Measurements from ENCODE around the gene FAM171A2. TPM values are rescaled to one million over a fixed set of nuclear protein-coding genes. Genes with fewer than 3 reads are reported as not detected.

The FAM171A2 gene
- polyA plus RNA-seq, 3 donors: not detected

- no peak overlapping the region for H3K9ac ChIP-seq (ENCODE audit: insufficient read depth, low read length, poor library complexity, severe bottlenecking)
- peak overlapping the region in 1 of 2 donors; percentile 30 for H3K4me3 Mint-ChIP-seq
- no peak for TF ChIP-seq CTCF (IDR thresholded peaks at IDR 0.05)
- no peak overlapping the region for H3K4me3 ChIP-seq (replicated peaks in 1 of 3; ENCODE audit: low read depth in 2 of 3, low read length in 3 of 3)
- H3K79me2 ChIP-seq (ENCODE audit: insufficient read depth, low read length): no peaks in the 10 kb centered on the region
- no peaks in the 10 kb centered on the region for H3K9me3 ChIP-seq (replicated peaks in 1 of 2; ENCODE audit: control insufficient read depth in 1 of 2, insufficient read depth in 1 of 2, low read length in 2 of 2)
- no peak overlapping the region for H3K27ac ChIP-seq (ENCODE audit: low read depth in 1 of 2, low read length in 2 of 2)
- peaks cover 34 to 49% (median 38%) of the 10 kb centered on the region in 3 donors for H3K27me3 Mint-ChIP-seq (ENCODE audit: low read depth in 3 of 3)
- peaks cover 19% of the 10 kb centered on the region for H3K4me1 Mint-ChIP-seq
- peaks cover 0 to 4% of the 10 kb centered on the region in 2 donors for H3K36me3 Mint-ChIP-seq
- peaks cover 0 to 2% (median 0%) of the 10 kb centered on the region in 7 donors for H3K9me3 Mint-ChIP-seq
- intact Hi-C loops (cut with micrococcal nuclease): no loop called here
- no peak overlapping the region for H2AFZ ChIP-seq (ENCODE audit: insufficient read depth, low read depth, low read length, poor library complexity, severe bottlenecking)
- WGBS (ENCODE audit: insufficient coverage): 97% methylated on average over 9 of the region's 16 CpGs
- H3K36me3 ChIP-seq (replicated peaks in 1 of 2; ENCODE audit: control insufficient read depth in 1 of 2, insufficient read depth in 2 of 2, low read length in 2 of 2): no peaks in the 10 kb centered on the region
- no peaks in the 10 kb centered on the region for H4K20me1 ChIP-seq (ENCODE audit: insufficient read depth, low read length)
- H3K4me1 ChIP-seq (ENCODE audit: control insufficient read depth in 1 of 2, insufficient read depth in 2 of 2, low read length in 2 of 2): peaks cover 14 to 16% of the 10 kb centered on the region in 2 donors
- H3K27ac Mint-ChIP-seq: no peak overlapping the region
- peaks cover 3 to 35% of the 10 kb centered on the region in 2 donors for H3K27me3 ChIP-seq (ENCODE audit: control insufficient read depth in 2 of 2, insufficient read depth in 2 of 2, low read length in 2 of 2)
- DNase-seq: no peak
- H3K4me2 ChIP-seq (replicated peaks; ENCODE audit: extremely low read depth, low read length, poor library complexity, severe bottlenecking): no peak overlapping the region
Observed at GRCh38 chr17:44383861-44384260, 20.2 kb upstream of the FAM171A2 start.

- Mint-ChIP-seq H3K27me3 (ENCODE audit: low read depth in 3 of 3) (peaks cover 35 to 51% (median 38%) of the 10 kb centered on the region in 3 donors), H3K36me3 (peaks cover 0 to 4% of the 10 kb centered on the region in 2 donors), H3K9me3 (peaks cover 0 to 2% (median 0%) of the 10 kb centered on the region in 7 donors), H3K27ac (no peak overlapping the region), H3K4me1 (peaks cover 19% of the 10 kb centered on the region), H3K4me3 (no peak overlapping the region)
- no peak for DNase-seq
- no peak overlapping the region for H3K27ac ChIP-seq (ENCODE audit: low read depth in 1 of 2, low read length in 2 of 2)
- H3K36me3 ChIP-seq (replicated peaks in 1 of 2; ENCODE audit: control insufficient read depth in 1 of 2, insufficient read depth in 2 of 2, low read length in 2 of 2): no peaks in the 10 kb centered on the region
- H3K79me2 ChIP-seq (ENCODE audit: insufficient read depth, low read length): no peaks in the 10 kb centered on the region
- H3K4me3 ChIP-seq (replicated peaks in 1 of 3; ENCODE audit: low read depth in 2 of 3, low read length in 3 of 3): no peak overlapping the region
- no peaks in the 10 kb centered on the region for H4K20me1 ChIP-seq (ENCODE audit: insufficient read depth, low read length)
- peaks cover 14 to 16% of the 10 kb centered on the region in 2 donors for H3K4me1 ChIP-seq (ENCODE audit: control insufficient read depth in 1 of 2, insufficient read depth in 2 of 2, low read length in 2 of 2)
- peaks cover 3 to 35% of the 10 kb centered on the region in 2 donors for H3K27me3 ChIP-seq (ENCODE audit: control insufficient read depth in 2 of 2, insufficient read depth in 2 of 2, low read length in 2 of 2)
- H2AFZ ChIP-seq (ENCODE audit: insufficient read depth, low read depth, low read length, poor library complexity, severe bottlenecking): no peak overlapping the region
- 98% methylated on average over 15 of the region's 15 CpGs for WGBS (ENCODE audit: insufficient coverage)
- no peak for TF ChIP-seq CTCF (IDR thresholded peaks at IDR 0.05)
- no peak overlapping the region for H3K4me2 ChIP-seq (replicated peaks; ENCODE audit: extremely low read depth, low read length, poor library complexity, severe bottlenecking)
- H3K9ac ChIP-seq (ENCODE audit: insufficient read depth, low read length, poor library complexity, severe bottlenecking): no peak overlapping the region
- intact Hi-C loops (cut with micrococcal nuclease): no loop called here
- no peaks in the 10 kb centered on the region for H3K9me3 ChIP-seq (replicated peaks in 1 of 2; ENCODE audit: control insufficient read depth in 1 of 2, insufficient read depth in 1 of 2, low read length in 2 of 2)
Observed at GRCh38 chr17:44383363-44383762, 19.7 kb upstream of the FAM171A2 start.

All from CD14-positive monocyte (primary cell).